ENCODE measurements around the gene DACH1.

Gene DACH1

DNA sequence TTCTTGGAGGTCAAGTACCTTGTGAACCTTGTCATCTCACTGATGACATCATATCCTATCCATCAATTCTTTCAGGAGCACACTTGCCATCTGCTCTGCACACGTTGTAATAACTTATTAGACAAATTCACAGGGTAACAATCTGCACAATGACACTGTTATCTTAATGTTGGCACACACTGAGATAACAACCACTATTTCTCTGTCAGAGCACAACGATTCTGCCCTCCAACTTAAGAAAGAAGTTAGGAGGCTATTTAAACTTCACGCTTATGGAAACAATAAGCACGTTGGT is 351.3 kb downstream of the DACH1 start (continued):
- TF ChIP-seq ZNF544 (tag by site-specific recombination; IDR thresholded peaks at IDR 0.05): no peak
- 0 out of 2 replicates have a peak, but pooled peaks have one; percentile 24 for TF ChIP-seq ZXDB (tag by site-specific recombination; IDR thresholded peaks at IDR 0.05)
- no peak for TF ChIP-seq ZNF10 (tag by site-specific recombination; IDR thresholded peaks at IDR 0.05)
- no peak for TF ChIP-seq HOXA7 (CRISPR knock-in tag; IDR thresholded peaks at IDR 0.05; ENCODE audit: borderline replicate concordance)
- TF ChIP-seq, protein P1, sequence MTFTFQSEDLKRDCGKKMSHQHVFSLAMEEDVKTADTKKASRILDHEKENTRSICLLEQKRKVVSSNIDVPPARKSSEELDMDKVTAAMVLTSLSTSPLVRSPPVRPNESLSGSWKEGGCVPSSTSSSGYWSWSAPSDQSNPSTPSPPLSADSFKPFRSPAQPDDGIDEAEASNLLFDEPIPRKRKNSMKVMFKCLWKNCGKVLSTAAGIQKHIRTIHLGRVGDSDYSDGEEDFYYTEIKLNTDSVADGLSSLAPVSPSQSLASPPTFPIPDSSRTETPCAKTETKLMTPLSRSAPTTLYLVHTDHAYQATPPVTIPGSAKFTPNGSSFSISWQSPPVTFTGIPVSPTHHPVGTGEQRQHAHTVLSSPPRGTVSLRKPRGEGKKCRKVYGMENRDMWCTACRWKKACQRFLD (tag by site-specific recombination; IDR thresholded peaks at IDR 0.05): no peak
- no peak for TF ChIP-seq ZNF600 (tag by site-specific recombination; IDR thresholded peaks at IDR 0.05)
- no peak for TF ChIP-seq ZFP3 (tag by site-specific recombination; IDR thresholded peaks at IDR 0.05; ENCODE audit: low read depth)
- TF ChIP-seq KLF8 (tag by site-specific recombination; IDR thresholded peaks at IDR 0.05): 0 out of 2 replicates have a peak, but pooled peaks have one; percentile 17

DNA sequence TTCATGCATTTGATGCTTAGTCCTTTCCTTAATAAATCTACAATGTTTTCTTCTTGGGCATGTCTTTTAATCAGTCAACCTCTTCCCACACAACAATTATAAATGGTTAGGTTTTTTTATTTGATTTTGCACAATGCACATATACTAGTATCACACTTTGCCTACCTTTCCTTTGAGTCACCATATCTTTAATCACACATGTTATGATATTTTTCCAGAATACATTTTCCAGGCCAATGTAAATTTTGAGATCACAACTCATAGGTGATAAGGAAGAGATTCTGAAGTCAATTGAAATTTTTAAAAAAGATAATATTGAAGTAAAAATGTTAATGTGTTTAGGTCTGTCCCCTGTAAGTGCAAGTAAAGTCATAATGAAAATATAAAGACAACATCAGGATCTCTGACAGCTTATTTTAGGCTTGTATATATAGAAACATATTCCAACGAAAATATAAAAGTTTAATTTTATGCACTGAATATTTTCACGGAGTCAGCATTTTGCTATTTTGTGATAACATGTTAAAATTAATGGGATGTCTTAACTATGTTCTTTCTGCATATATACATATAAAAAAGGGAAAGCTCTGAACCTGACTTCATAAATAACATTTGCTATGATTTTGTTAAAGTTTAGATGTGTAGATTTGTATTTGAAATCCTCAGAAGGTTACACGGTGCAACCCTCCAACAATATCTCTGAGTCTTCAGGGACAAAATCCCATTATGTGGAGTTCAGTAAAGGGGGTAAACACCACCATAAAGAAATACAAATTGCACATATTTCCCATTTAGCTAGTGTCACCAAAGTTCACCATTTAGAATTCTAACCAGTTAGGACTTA is 351.9 kb downstream of the DACH1 start:
- Histone ChIP-seq H3K4me1 (ENCODE audit: control insufficient read depth, insufficient read depth, low read length) (no peaks in the 10 kb centered on the region), H3K27ac (ENCODE audit: extremely low read depth, low read depth, low read length) (no peak overlapping the region), H3K9me3 (ENCODE audit: control insufficient read depth, insufficient read depth, low read depth, low read length) (no peaks in the 10 kb centered on the region), H3K4me3 (ENCODE audit: low read depth, low read length) (no peak overlapping the region), H3K36me3 (ENCODE audit: control insufficient read depth in 2 of 2, insufficient read depth in 1 of 2, low read length in 2 of 2) (no peaks in the 10 kb centered on the region)
- ChIA-PET POLR2A (no interaction called here), CTCF (no interaction called here)
- TF ChIP-seq IKZF3 (tag by site-specific recombination; IDR thresholded peaks at IDR 0.05) (no peak), ZNF391 (tag by site-specific recombination; IDR thresholded peaks at IDR 0.05; ENCODE audit: borderline replicate concordance, low read depth) (no peak), ZNF701 (tag by site-specific recombination; IDR thresholded peaks at IDR 0.05) (no peak)
- TF ChIP-seq, protein P2, sequence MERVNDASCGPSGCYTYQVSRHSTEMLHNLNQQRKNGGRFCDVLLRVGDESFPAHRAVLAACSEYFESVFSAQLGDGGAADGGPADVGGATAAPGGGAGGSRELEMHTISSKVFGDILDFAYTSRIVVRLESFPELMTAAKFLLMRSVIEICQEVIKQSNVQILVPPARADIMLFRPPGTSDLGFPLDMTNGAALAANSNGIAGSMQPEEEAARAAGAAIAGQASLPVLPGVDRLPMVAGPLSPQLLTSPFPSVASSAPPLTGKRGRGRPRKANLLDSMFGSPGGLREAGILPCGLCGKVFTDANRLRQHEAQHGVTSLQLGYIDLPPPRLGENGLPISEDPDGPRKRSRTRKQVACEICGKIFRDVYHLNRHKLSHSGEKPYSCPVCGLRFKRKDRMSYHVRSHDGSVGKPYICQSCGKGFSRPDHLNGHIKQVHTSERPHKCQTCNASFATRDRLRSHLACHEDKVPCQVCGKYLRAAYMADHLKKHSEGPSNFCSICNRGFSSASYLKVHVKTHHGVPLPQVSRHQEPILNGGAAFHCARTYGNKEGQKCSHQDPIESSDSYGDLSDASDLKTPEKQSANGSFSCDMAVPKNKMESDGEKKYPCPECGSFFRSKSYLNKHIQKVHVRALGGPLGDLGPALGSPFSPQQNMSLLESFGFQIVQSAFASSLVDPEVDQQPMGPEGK (tag by site-specific recombination; IDR thresholded peaks at IDR 0.05): no peak

DNA sequence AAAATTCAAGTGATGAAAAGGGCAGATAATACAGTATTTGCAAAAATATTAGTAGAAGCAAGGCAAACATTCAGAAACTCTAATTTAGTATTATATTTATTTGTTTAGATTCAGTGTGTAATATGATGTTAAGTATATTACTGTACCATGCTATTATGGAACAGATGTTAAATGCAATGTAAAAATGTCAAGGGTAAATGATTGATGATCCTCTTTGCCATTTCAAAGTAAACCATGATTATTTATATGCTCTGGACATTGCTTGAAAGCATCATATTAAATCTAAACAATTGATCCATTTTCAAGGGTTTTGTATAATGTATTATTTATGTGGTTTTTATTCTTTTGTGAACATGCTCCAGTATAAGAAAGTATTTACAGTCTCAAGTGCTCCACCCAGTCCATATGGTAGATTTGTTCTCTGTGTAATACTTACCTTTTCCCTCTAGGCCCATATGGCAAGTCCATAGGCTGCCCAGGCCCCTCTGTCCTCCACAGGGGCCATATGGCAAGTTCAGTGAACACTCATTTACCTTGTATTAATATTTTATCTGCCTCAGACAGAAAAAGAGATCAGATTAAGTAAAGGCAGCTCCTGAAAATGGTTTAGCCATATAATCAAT is 353.5 kb downstream of the DACH1 start:
- Histone ChIP-seq H3K9me3 (ENCODE audit: control insufficient read depth, insufficient read depth, low read depth, low read length) (no peaks in the 10 kb centered on the region), H3K4me3 (ENCODE audit: low read depth, low read length) (no peak overlapping the region), H3K36me3 (ENCODE audit: control insufficient read depth in 2 of 2, insufficient read depth in 1 of 2, low read length in 2 of 2) (no peaks in the 10 kb centered on the region), H3K4me1 (ENCODE audit: control insufficient read depth, insufficient read depth, low read length) (no peaks in the 10 kb centered on the region), H3K27ac (ENCODE audit: extremely low read depth, low read depth, low read length) (no peak overlapping the region)
- POLR2A ChIA-PET: no interaction called here
- TF ChIP-seq ZXDB (tag by site-specific recombination; IDR thresholded peaks at IDR 0.05): no peak
- TF ChIP-seq TCF7L2 (IDR thresholded peaks at IDR 0.05; ENCODE audit: borderline replicate concordance, low read depth, low read length): 0 out of 2 replicates have a peak, but pooled peaks have one; percentile 43
- TF ChIP-seq, protein P3, sequence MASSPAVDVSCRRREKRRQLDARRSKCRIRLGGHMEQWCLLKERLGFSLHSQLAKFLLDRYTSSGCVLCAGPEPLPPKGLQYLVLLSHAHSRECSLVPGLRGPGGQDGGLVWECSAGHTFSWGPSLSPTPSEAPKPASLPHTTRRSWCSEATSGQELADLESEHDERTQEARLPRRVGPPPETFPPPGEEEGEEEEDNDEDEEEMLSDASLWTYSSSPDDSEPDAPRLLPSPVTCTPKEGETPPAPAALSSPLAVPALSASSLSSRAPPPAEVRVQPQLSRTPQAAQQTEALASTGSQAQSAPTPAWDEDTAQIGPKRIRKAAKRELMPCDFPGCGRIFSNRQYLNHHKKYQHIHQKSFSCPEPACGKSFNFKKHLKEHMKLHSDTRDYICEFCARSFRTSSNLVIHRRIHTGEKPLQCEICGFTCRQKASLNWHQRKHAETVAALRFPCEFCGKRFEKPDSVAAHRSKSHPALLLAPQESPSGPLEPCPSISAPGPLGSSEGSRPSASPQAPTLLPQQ (tag by site-specific recombination; IDR thresholded peaks at IDR 0.05): no peak
- no peak for TF ChIP-seq ZNF175 (tag by site-specific recombination; IDR thresholded peaks at IDR 0.05)
- no peak for TF ChIP-seq ZNF266 (tag by site-specific recombination; IDR thresholded peaks at IDR 0.05; ENCODE audit: low read depth)
- TF ChIP-seq ZNF560 (tag by site-specific recombination; IDR thresholded peaks at IDR 0.05; ENCODE audit: borderline replicate concordance): no peak
- CTCF ChIA-PET: no interaction called here
